GM12892 (cell line): Measurements from ENCODE around the gene GRAMD1A.
"Not testable (repeated sequence)": the region's sequence is repeated elsewhere in the genome, so short reads cannot be mapped to it uniquely, and the experiment has no call there.

Experiments
- DNase-seq: peaks from one replicate; pipeline ENCODE4 v3.0.0; 2011; ENCODE audit not compliant: insufficient read length
- FAIRE-seq: peaks from 2 replicates; lab custom pipeline; 2011; peaks lifted over from hg19 to GRCh38; lab: Jason Lieb, UNC
- POLR2A ChIP-seq: IDR thresholded peaks from 2 replicates; pipeline ENCODE4 v1.6.1; 2011; ENCODE audit warnings: low read depth, low read length, control low read depth
- POLR2AphosphoS5 ChIP-seq: IDR thresholded peaks from 2 replicates; pipeline ENCODE4 v1.6.1; 2011; ENCODE audit warnings: low read depth, low read length, control low read depth
- TAF1 ChIP-seq: IDR thresholded peaks from 2 replicates; pipeline ENCODE4 v1.6.1; 2011; ENCODE audit warnings: low read depth, mild to moderate bottlenecking, control low read depth, low read length, borderline replicate concordance

The GRAMD1A gene

DNA sequence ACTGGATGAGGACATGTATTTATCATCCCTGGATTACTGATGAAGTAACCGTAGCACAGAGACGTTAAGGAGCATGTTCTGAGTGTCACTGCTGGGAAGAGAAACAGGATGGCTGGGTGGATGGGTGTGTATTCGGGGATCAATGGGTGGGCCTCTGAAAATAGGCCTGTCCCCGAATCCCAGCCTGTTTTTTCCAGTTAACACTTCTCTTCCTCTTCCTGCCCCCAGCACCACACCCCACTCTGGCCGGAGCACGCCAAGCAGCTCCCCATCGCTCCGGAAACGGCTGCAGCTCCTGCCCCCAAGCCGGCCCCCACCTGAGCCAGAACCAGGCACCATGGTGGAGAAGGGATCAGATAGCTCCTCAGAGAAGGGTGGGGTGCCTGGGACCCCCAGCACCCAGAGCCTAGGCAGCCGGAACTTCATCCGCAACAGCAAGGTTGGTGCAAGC is 8.8 kb downstream of the GRAMD1A start:
- TF ChIP-seq TAF1 (no peak), POLR2A (no peak), POLR2AphosphoS5 (no peak)
- DNase-seq (no peak), FAIRE-seq (no peak)

DNA sequence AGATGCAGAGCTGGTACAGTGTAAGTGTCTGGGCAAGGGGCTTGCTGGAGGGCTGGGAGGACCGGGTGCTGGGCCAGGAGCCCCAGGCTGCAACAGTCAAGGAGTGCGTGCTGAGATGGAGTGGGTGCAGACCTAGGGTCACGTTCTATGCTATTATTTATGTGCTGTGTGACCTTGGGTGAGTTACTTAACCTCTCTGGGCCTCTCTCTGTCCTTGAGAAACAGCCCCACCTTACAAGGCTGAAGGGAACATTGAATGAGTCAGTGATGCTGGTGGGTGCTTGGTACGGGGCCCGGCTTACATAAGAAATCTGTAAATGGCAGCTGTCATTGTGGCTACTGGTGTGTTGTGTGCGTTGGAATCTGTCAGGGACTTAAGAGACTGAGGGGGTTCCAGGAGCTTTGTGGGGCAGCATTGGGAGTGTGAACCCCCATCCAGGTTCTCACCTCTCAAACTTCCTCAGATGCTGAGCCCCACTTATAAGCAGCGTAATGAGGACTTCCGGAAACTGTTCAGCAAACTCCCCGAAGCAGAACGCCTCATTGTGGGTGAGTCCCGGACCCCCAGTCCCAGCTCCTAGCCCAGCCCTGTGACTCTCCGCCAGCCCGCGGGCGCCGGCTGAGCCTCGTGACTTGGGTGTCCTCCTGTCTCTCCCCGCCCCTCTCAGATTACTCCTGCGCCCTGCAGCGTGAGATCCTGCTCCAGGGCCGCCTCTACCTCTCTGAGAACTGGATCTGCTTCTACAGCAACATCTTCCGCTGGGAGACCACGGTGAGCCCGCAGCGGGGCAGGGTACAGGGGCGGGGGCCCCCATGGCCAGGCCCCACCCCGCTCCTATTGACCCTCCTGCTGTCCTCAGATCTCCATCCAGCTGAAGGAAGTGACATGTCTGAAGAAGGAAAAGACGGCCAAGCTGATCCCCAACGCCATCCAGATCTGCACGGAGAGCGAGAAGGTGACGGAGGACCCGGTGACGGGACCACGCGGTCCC is 9.6 kb downstream of the GRAMD1A start:
- TF ChIP-seq POLR2A: no peak
- TF ChIP-seq TAF1: no peak
- TF ChIP-seq POLR2AphosphoS5: no peak
- DNase-seq (no peak), FAIRE-seq (no peak)

DNA sequence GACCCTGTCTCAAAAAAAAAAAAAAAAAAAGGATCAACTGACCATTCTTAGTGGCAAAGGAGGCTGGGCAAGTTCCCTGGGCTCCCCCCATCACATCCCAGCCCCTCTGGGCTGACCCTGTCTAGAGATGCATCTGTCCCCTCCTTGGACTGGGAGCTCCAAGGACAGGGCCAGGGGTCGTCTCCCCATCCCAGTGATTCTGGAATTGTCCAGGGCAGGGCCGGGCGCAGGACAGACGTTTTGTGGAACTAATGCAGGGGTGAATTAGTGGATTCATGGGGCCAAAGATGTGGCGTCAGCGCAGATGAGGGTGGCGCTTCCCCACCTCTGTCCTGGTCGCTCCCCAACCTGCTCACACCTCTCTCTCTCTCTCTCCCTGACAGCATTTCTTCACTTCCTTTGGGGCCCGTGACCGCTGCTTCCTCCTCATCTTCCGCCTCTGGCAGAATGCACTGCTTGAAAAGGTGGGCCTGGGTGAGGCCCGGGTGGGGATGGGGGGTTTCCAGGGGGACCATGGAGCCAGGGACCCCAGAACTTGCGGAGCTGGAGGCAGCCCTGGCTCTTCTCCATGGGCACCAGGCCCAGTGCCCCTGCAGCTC is 11.1 kb downstream of the GRAMD1A start:
- TF ChIP-seq POLR2AphosphoS5 (no peak), TAF1 (no peak), POLR2A (no peak)
- no peak for FAIRE-seq
- no peak for DNase-seq

DNA sequence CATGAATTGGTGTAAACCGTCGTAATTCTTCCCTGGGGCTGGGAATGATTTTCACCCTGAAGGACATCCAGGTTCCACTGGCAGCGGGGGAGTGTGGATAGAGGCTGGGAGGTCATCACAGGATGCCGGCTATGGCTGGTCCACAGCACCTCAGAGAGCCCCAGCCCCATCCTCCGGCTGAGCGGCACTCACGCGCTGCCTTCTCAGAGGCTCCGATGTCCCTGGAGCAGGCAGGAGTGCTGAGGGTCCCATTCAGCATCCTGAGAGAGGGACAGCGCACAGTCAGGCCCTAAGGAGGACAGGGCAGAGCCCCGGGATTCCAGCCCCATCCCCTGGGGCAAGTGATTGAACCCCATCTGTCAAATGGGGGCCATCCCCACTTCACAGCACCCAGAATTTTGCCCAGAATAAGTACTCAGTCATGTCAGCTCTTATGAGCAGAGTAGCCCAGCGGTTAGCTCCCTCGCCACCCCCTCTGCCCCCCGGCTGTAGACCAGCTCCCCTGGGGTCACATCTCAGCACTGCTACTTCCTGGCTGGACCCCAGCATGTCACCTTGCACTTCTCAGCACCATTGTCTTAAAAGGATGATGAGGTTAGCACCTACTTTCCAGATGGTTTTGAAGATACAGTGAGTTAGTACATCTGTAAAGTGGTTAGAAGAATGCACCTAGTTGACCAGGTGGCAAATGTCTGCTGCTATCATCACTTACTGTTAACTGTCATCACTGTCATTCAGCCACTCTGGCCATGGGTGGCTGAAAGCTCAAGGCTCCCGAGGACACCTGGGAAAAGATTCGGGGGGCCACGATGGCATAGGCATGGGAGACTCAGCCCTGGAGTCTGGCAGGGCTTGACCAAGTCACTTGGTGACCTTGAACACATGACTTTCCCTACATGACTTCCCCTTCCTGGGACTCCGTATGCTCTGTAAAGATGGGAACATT is 11.9 kb downstream of the GRAMD1A start:
- TF ChIP-seq POLR2A: no peak
- TF ChIP-seq POLR2AphosphoS5: no peak
- no peak for TF ChIP-seq TAF1
- FAIRE-seq (no peak), DNase-seq (no peak)

DNA sequence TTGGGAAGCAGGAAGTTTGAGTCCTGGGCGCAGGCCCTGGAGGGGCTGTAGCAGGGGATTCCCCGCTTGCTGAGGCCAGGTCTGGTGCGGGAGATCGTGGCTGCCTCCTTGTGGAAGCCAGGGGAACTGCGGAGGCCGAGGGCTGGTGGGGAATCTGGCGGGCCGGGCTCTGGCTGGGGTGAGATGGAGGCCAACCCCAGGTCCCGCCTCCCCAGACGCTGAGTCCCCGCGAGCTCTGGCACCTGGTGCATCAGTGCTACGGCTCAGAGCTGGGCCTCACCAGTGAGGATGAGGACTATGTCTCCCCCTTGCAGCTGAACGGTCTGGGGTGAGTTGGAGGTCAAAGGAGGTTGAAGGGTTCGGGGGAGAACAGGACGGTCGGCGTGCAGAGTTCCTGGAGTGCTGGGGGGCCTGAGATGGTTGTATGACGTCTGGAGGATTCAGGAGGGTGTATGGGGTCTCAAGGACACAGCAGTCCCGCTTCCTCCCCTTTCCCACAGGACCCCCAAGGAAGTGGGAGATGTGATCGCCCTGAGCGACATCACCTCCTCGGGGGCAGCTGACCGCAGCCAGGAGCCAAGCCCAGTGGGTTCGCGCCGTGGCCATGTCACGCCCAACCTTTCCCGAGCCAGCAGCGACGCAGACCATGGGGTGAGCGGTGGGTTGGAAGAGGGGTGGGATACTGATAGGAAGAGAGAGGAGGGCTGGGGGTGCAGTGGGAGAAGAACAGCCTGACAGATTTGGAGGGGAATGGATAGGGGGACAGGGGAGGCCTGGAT is 13.1 kb downstream of the GRAMD1A start:
- DNase-seq: peak; percentile 94
- TF ChIP-seq POLR2A (peak; percentile 53), TAF1 (no peak)
- FAIRE-seq: peak; percentile 76

DNA sequence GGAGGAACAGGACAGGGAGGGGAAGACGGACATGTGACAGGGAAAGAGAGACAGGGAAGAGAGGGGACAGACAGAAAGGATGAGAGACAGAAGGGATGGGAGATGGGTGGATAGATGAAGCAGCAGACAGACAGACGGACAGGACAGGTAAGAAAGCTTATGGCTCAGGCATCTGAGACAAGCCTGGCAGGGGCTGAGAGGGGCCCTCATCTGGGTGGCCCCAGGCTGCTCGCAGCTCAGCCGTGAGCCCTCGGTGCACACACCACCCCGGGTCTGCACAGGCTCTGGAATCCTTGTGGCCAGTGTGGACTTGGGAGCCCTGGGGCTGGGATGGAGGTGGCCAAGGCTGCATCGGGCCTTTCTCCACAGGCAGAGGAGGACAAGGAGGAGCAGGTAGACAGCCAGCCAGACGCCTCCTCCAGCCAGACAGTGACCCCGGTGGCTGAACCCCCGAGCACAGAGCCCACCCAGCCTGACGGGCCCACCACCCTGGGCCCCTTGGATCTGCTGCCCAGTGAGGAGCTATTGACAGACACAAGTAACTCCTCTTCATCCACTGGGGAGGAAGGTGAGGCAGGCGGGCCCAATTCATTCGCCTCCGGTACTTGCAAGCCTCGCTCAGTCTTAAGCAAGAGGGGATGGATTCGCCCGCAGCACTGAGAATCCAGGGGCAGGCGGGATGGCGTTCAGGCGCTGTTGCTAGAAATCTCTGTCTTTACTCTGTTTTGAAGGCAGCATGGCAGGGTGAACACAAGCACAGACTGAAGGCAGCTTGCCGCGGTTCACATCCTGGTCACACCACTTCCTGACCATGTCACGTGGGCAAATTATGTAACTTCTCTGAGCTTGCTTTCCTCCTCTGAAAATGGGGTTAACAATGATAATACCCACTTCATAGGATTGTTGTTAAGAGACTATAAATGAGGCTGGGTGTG is 14.0 kb downstream of the GRAMD1A start:
- TF ChIP-seq TAF1: no peak
- TF ChIP-seq POLR2A: no peak
- TF ChIP-seq POLR2AphosphoS5: no peak; the same call in 1 of the 2 replicates
- DNase-seq: no peak
- FAIRE-seq: no peak

DNA sequence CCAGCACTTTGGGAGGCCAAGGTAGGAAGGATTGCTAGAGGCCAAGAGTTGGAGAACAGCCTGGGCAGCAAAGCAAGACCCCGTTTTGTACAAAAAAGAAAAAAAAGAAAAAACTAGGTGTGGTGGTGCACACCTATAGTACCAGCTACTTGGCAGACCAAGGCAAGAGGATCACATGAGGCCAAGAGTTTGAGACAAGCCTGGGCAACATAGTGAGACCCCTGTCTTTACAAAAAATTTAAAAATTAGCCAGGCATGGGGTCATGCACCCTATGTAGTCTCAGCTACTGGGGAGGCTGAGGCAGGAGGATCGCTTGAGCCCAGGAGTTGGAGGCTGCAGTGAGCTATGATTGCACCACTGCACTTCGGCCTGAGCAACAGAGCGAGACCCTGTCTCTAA is 14.7 kb downstream of the GRAMD1A start:
- FAIRE-seq, DNase-seq: not testable (repeated sequence)

DNA sequence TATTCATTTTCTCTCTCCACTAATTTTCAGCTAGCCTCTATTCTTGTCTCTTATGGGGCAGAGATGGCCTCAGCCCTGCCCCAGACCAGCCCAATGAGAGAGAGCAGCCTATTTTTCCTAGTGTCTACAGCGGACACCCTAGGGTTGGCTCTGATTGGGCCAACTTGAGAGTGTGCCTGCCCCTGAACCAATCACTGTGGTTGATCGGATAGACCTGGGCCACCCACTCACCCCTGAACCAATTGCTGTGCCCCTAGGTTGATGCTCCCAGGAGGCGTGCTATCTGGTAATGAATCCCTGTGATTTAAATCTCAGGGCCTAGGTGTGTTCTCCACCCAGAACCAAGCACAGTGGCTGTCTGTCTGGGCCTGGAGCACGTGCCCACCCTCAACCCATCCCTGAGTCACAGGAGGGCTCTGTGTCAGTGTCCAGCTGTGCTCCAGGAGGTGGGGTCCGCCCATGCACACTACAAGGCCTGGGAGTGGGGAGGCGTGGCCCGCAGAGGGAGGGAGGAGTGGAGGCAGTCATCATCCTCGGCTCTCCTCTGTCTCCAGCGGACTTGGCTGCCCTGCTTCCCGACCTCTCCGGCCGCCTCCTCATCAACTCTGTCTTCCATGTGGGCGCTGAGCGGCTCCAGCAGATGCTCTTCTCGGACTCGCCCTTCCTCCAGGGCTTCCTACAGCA is 15.3 kb downstream of the GRAMD1A start:
- DNase-seq: no peak
- TF ChIP-seq POLR2AphosphoS5 (no peak), POLR2A (no peak), TAF1 (no peak)
- FAIRE-seq: no peak

DNA sequence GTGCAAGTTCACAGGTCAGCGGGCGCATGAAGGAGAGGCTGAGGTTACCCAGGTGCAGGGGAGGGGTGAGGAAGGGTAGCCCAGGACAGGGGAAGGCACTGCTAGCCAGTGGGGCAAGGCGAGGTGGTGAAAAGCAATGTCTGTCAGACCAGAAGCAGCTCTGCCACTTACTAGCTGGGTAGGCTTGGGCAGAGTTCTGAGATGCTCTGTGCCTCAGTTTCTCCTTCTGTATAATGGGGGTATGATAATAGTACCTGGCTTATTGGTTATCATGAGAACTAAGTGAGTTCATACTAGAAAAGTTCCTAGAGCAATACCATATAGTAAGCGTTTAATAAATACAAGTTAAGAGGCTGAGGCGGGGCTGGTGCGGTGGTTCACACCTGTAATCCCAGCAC is 15.8 kb downstream of the GRAMD1A start:
- FAIRE-seq (no peak), DNase-seq (no peak)
- TF ChIP-seq TAF1 (no peak), POLR2AphosphoS5 (no peak), POLR2A (no peak)

DNA sequence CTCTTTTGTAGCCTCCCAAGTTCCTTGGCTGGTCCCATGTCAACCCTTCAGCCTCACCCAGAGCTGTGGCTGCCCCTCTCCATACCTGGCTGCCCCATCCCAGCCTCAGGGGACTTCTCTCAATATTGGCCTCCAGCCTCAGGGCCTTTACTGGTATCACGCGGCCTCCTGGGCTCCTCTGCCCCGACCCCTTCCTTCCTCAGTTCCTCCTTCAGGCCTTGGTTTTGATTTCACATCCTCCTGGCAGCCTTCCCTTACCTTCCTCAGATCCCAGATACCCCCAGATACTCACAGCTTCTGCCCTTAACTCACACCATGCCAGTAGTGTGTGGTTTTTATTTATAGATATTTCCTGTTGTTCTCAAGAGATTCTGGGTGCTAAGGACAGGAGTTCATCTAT is 17.4 kb downstream of the GRAMD1A start:
- DNase-seq (no peak), FAIRE-seq (no peak)
- TF ChIP-seq POLR2AphosphoS5 (no peak), POLR2A (no peak), TAF1 (no peak)
